ENCODE measurements around the gene OBSCN.

- no peak for TF ChIP-seq CTCF (IDR thresholded peaks at IDR 0.05)
- no peak for TF ChIP-seq POLR2A (IDR thresholded peaks at IDR 0.05)
These were observed 113.6 kb downstream of the OBSCN start for GRCh38 chr1:228321435-228321834.

All from prostate gland (tissue), 2 donors.